WERI-Rb-1 (cell line): ENCODE results near the gene AGXT.

Experiments
- DNase-seq: peaks from one replicate; pipeline ENCODE4 v3.0.0-alpha.2; 2020
- H3K27ac ChIP-seq: fragments of 250-450 bp; sonication (Bioruptor Pico); 2 replicates; pipeline ENCODE4 v1.5.1; 2020; ENCODE audit warnings: mild to moderate bottlenecking, moderate library complexity
- H3K27me3 ChIP-seq: fragments of 250-450 bp; sonication (Bioruptor Pico); 2 replicates; pipeline ENCODE4 v1.5.1; 2021; ENCODE audit warnings: mild to moderate bottlenecking, low read depth, moderate library complexity; ENCODE audit not compliant: insufficient read depth, severe bottlenecking
- H3K36me3 ChIP-seq: fragments of 250-450 bp; sonication (Bioruptor Pico); 2 replicates; pipeline ENCODE4 v1.5.1; 2020; ENCODE audit warnings: mild to moderate bottlenecking, moderate library complexity
- H3K4me3 ChIP-seq: 2 replicates; pipeline ENCODE4 v1.5.1; 2011; ENCODE audit warnings: low read depth, mild to moderate bottlenecking, control low read depth, low read length
- H3K9me3 ChIP-seq: fragments of 250-450 bp; sonication (Bioruptor Pico); 2 replicates; pipeline ENCODE4 v1.5.1; 2021; ENCODE audit warnings: mild to moderate bottlenecking, moderate library complexity; ENCODE audit not compliant: severe bottlenecking
- CTCF ChIP-seq: IDR thresholded peaks from 2 replicates; pipeline ENCODE4 v1.5.1; 2011; ENCODE audit warnings: low read depth, mild to moderate bottlenecking, control low read depth, inconsistent platforms, low read length

Gene AGXT

DNA sequence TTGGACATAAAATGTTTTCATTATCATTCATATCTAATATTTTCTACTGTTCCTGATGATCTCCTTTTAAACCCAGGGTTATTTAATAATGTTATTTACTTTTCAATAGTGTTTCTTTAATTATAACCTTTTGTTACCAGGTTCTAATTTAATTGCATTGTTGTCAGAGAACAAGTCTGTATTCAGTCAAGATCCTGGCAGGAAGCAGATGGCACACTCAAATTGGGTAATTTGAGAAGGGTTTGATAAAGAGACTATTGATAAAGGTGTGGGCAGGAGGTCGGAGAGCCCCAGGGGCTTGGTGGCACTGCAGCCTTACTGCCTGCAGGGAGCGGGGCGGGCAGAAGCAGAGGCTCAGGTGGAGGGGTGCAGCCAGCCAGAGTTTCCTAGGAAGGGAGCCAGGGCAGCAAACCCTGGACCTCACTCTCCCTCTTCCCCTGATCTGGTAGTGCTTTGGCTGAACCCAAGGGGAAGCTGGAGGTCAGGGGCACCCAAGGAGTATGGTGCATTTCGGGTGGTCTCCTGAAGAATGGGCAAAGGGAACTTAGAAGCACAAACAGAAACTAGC lies 46.3 kb upstream of the AGXT start:
- DNase-seq, result no peak
- Histone ChIP-seq H3K4me3 (no peak overlapping the region), H3K36me3 (peaks cover 16% of the 10 kb centered on the region), H3K27me3 (no peaks in the 10 kb centered on the region), H3K9me3 (peaks cover 2% of the 10 kb centered on the region), H3K27ac (peak overlapping the region; percentile 99; the same call in 1 of the 2 replicates)
- TF ChIP-seq CTCF, result no peak

DNA sequence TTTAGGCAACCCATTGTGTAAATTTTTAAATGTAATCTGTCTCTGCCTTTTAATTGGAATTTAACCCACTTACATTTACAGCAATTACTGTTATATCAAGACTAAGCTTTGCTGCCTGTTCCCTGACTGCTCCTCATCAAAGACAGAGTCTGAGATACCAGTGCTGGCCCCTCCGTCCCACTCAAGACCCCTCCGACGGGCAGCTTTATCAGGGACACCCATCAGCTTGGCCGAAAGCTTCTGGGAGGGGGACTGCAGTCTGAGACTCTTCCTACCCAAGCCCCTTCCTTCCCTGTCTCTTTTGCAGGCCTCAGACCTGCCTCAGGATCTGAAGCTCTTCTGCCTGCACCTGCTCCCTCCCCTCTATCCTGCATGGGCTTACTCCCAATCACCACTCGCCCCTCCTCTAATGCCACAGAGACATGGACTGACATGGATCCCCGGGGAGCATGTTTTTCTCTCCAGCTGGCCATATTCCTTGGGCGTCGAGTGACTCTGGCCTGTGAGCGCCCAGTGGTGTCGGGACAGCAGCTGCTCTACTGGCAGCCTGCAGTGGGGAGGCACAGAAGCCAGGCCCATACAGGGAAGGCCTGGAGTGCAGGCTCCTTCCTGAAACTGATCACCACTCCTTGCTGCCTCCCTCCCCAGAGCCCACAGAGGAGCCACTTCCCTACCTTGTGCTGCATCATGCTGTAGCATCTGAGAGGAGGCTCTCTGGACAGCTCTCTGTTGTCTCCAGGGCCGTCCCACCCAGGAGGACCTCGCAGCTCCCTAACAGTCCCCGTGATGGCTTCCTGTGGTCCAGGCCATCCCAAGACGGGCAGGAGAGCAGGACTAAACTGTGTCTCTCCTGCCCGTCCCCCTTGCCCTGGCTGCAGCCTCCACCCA lies 44.9 kb upstream of the AGXT start:
- peaks cover 3% of the 10 kb centered on the region for H3K36me3 ChIP-seq
- no peak for TF ChIP-seq CTCF
- H3K9me3 ChIP-seq, result peaks cover 2% of the 10 kb centered on the region
- DNase-seq, result no peak
- no peaks in the 10 kb centered on the region for H3K27me3 ChIP-seq
- H3K27ac ChIP-seq, result no peak overlapping the region
- no peak overlapping the region for H3K4me3 ChIP-seq

- Histone ChIP-seq H3K27me3 (no peaks in the 10 kb centered on the region), H3K4me3 (no peak overlapping the region), H3K27ac (no peak overlapping the region), H3K9me3 (peaks cover 2% of the 10 kb centered on the region), H3K36me3 (no peaks in the 10 kb centered on the region)
- no peak for TF ChIP-seq CTCF
- DNase-seq, result no peak
Measured at GRCh38 chr2:240825476-240825875, 43.1 kb upstream of the AGXT start.

DNA sequence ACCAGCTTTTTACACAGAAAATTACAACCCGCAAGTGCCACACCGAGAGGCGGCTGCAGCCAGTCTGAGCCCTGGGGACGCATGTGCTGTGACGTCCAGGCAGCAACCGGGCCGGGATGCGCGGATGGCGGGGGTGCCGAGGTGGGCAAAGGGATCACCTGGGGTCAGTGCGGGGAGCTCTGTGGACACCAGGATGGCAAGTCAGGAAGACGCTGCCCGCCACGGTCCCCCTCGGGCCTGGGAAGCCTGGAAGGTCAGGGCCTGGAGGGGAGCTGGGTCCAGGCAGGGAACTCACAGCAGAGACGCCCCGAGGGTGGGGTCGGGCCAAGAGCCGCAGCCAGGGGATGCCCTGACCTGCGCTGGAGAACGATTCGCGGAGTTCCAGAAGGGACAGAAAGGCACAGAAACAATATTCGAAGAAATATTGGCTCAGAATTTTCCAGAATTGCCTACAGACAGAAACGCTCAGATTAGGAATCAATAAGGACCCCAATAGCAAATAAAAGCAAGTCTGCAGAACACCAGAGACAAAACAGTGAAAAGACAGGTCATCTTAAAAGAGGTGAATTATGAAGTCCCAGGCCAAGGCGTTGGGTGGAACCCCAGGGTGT lies 36.9 kb upstream of the AGXT start:
- H3K27ac ChIP-seq, result no peak overlapping the region
- TF ChIP-seq CTCF, result no peak

DNA sequence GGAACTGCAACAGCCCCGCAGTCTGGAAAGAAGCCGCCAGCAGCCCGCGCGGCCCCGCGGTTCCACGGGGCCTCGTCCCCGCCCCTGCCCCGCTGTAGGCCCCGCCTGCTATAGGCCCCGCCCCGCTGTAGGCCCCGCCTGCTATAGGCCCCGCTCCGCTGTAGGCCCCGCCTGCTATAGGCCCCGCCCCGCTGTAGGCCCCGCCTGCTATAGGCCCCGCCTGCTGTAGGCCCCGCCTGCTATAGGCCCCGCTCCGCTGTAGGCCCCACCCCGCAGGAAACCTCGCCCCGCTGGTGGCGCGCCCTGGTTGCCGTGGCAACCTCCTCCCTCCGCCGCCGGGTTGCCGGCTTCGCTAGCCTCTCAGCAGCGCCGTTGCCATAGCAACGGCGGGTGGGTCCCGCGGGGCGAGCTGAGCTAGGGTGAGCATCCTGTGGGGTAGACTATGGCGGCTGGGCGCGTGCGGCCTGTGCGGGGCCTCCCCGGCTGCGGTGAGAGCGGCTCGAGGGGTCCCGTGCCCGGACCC lies 36.4 kb upstream of the AGXT start:
- Histone ChIP-seq H3K27me3 (no peaks in the 10 kb centered on the region), H3K9me3 (no peaks in the 10 kb centered on the region), H3K27ac (no peak overlapping the region), H3K36me3 (no peaks in the 10 kb centered on the region), H3K4me3 (no peak overlapping the region)
- no peak for DNase-seq
- no peak for TF ChIP-seq CTCF

More for the DNA sequence above, 36.9 kb upstream of the AGXT start:
- Histone ChIP-seq H3K27me3 (no peaks in the 10 kb centered on the region), H3K4me3 (no peak overlapping the region), H3K9me3 (peaks cover 2% of the 10 kb centered on the region), H3K36me3 (no peaks in the 10 kb centered on the region)
- DNase-seq, result no peak
